A673 (cell line): Measurements from ENCODE around the gene PCBP1. TPM values are rescaled to one million over a fixed set of nuclear protein-coding genes. Genes with fewer than 3 reads are reported as not detected.

ENCODE experiments used
- BruUV-seq: library from RNA; stranded (reverse); fragments of 400-500 nt; replicated peaks from 2 replicates; lab custom pipeline; 2021; lab: Mats Ljungman, UMichigan
- CTCF ChIA-PET: fragments of 300-600 bp; sonication (Branson Sonifier 250); formaldehyde crosslinking; loops from one replicate; lab custom pipeline; 2022; ENCODE audit warnings: antibody characterized with exemption; lab: Charles Lee
- POLR2A ChIA-PET: fragments of 300-600 bp; sonication (Branson Sonifier 250); formaldehyde crosslinking; loops from one replicate; lab custom pipeline; 2022; ENCODE audit warnings: antibody characterized with exemption; ENCODE audit not compliant: low non-redundant PET; lab: Charles Lee
- DNase-seq: peaks from one replicate; pipeline ENCODE4 v3.0.0-alpha.2; 2015; ENCODE audit warnings: low spot score
- H3K27ac ChIP-seq: fragments of 200-600 bp; sonication (generic); 2 replicates; pipeline ENCODE4 v1.5.1; 2016; ENCODE audit warnings: mixed run types, low read depth, mild to moderate bottlenecking, mixed read lengths, antibody characterized with exemption, low read length; ENCODE audit not compliant: poor library complexity, severe bottlenecking
- H3K27me3 ChIP-seq: fragments of 200-600 bp; sonication (generic); replicated peaks from 2 replicates; pipeline ENCODE4 v1.6.1; 2017; ENCODE audit warnings: mixed run types, low read depth, mild to moderate bottlenecking, mixed read lengths, antibody characterized with exemption, low read length; ENCODE audit not compliant: insufficient read depth, poor library complexity
- H3K36me3 ChIP-seq: fragments of 200-600 bp; sonication (generic); 2 replicates; pipeline ENCODE4 v1.6.1; 2016; ENCODE audit warnings: mixed run types, mild to moderate bottlenecking, mixed read lengths, antibody characterized with exemption, low read length; ENCODE audit not compliant: insufficient read depth, poor library complexity, severe bottlenecking
- H3K4me1 ChIP-seq: fragments of 200-600 bp; sonication (generic); 2 replicates; pipeline ENCODE4 v1.6.1; 2017; ENCODE audit warnings: mixed run types, mild to moderate bottlenecking, mixed read lengths, antibody characterized with exemption, low read length; ENCODE audit not compliant: insufficient read depth, poor library complexity, severe bottlenecking
- H3K4me3 ChIP-seq: fragments of 200-600 bp; sonication (generic); 2 replicates; pipeline ENCODE4 v1.5.1; 2016; ENCODE audit warnings: low read depth, mixed run types, mild to moderate bottlenecking, mixed read lengths, low read length; ENCODE audit not compliant: poor library complexity, severe bottlenecking
- H3K9me3 ChIP-seq: fragments of 200-600 bp; sonication (generic); 2 replicates; pipeline ENCODE4 v1.6.1; 2016; ENCODE audit warnings: mixed run types, low read depth, mild to moderate bottlenecking, mixed read lengths, antibody characterized with exemption, low read length; ENCODE audit not compliant: poor library complexity, severe bottlenecking
- EZH2 ChIP-seq: fragments of 200-600 bp; sonication (generic); IDR thresholded peaks from 2 replicates; pipeline ENCODE4 v1.6.1; 2017; ENCODE audit warnings: borderline replicate concordance, low read depth, mild to moderate bottlenecking, mixed read lengths, antibody characterized with exemption, low read length; ENCODE audit not compliant: poor library complexity, severe bottlenecking
- intact Hi-C: fragments of 100-400 bp; cut with micrococcal nuclease; formaldehyde crosslinking; loops from one replicate; pipeline ENCODE4 v1.10.0; 2022; ENCODE audit not compliant: unreplicated experiment
- total RNA-seq: library from RNA; stranded (reverse); gene quantifications from 2 replicates; pipeline ENCODE4 v1.2.3, GENCODE V29; 2021
- TF ChIP-seq, protein P1 (sequence below): fragments of 300-800, 200-600 bp; sonication (generic); conservative IDR thresholded peaks from 2 replicates; pipeline ENCODE4 v1.5.1; 2017; ENCODE audit warnings: low read depth, mild to moderate bottlenecking, antibody characterized with exemption, low read length, moderate library complexity, mixed read lengths

Gene PCBP1
- total RNA-seq, 1 experiment from 2014 or later: 350 TPM

- no TSS peak for BruUV-seq
- Histone ChIP-seq H3K27me3 (no peaks in the 10 kb centered on the region), H3K4me3 (no peak overlapping the region), H3K36me3 (peaks cover 29% of the 10 kb centered on the region), H3K9me3 (no peaks in the 10 kb centered on the region), H3K4me1 (peaks cover 14% of the 10 kb centered on the region), H3K27ac (no peak overlapping the region)
- ChIA-PET POLR2A (no interaction called here), CTCF (no interaction called here)
- intact Hi-C loops: no loop called here
- TF ChIP-seq, protein P1, sequence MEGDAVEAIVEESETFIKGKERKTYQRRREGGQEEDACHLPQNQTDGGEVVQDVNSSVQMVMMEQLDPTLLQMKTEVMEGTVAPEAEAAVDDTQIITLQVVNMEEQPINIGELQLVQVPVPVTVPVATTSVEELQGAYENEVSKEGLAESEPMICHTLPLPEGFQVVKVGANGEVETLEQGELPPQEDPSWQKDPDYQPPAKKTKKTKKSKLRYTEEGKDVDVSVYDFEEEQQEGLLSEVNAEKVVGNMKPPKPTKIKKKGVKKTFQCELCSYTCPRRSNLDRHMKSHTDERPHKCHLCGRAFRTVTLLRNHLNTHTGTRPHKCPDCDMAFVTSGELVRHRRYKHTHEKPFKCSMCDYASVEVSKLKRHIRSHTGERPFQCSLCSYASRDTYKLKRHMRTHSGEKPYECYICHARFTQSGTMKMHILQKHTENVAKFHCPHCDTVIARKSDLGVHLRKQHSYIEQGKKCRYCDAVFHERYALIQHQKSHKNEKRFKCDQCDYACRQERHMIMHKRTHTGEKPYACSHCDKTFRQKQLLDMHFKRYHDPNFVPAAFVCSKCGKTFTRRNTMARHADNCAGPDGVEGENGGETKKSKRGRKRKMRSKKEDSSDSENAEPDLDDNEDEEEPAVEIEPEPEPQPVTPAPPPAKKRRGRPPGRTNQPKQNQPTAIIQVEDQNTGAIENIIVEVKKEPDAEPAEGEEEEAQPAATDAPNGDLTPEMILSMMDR: no peak
- DNase-seq: no peak
These were observed 6.6 kb upstream of the PCBP1 start for GRCh38 chr2:70080610-70081200.

GRCh38 chr2:70081221-70081620 lies 6.1 kb upstream of the PCBP1 start:
- Histone ChIP-seq H3K36me3 (peaks cover 25% of the 10 kb centered on the region), H3K4me3 (no peak overlapping the region), H3K4me1 (peaks cover 20% of the 10 kb centered on the region), H3K27me3 (no peaks in the 10 kb centered on the region), H3K27ac (no peak overlapping the region), H3K9me3 (no peaks in the 10 kb centered on the region)
- TF ChIP-seq EZH2: no peak
- TF ChIP-seq, protein P1: no peak
- ChIA-PET CTCF (interaction anchor here (0.6 kb wide), 1 partner anchor 10 kb away, joined by 4 read pairs; no protein-coding TSS in a partner anchor), POLR2A (no interaction called here)
- DNase-seq: no peak
- intact Hi-C loops: no loop called here
- BruUV-seq: no TSS peak

GRCh38 chr2:70083344-70084156 lies 3.7 kb upstream of the PCBP1 start:
- no peak for DNase-seq
- Histone ChIP-seq H3K4me3 (no peak overlapping the region), H3K27ac (no peak overlapping the region), H3K4me1 (peaks cover 20% of the 10 kb centered on the region), H3K9me3 (no peaks in the 10 kb centered on the region), H3K27me3 (no peaks in the 10 kb centered on the region), H3K36me3 (peaks cover 30% of the 10 kb centered on the region)
- ChIA-PET CTCF (no interaction called here), POLR2A (no interaction called here)
- intact Hi-C loops: no loop called here
- no peak for TF ChIP-seq EZH2
- TF ChIP-seq, protein P1: no peak
- no TSS peak for BruUV-seq
